HCT116 (cell line): ENCODE measurements around the gene NAT16. TPM values are rescaled to one million over a fixed set of nuclear protein-coding genes. Genes with fewer than 3 reads are reported as not detected.
"Not testable (repeated sequence)": the region's sequence is repeated elsewhere in the genome, so short reads cannot be mapped to it uniquely, and the experiment has no call there.

ENCODE experiments used
- ATAC-seq: fragments of 200-7000 bp; cut with Tn5 transposase; 2 replicates; pipeline ENCODE4 v1.9.1; 2020; ENCODE audit warnings: mild to moderate bottlenecking, moderate library complexity
- BruUV-seq: library from RNA; stranded (reverse); fragments of 400-500 nt; replicated peaks from 2 replicates; lab custom pipeline; 2021; lab: Mats Ljungman, UMichigan
- CTCF ChIA-PET: fragments of 300-600 bp; sonication (Branson Sonifier 250); formaldehyde crosslinking; loops from one replicate; lab custom pipeline; 2021; ENCODE audit warnings: antibody characterized with exemption; lab: Charles Lee
- POLR2A ChIA-PET: fragments of 300-600, 350-600 bp; sonication (Branson Sonifier 250); formaldehyde crosslinking; loops from one replicate; lab custom pipeline; 2021; ENCODE audit warnings: antibody characterized with exemption; lab: Charles Lee
- RAD21 ChIA-PET, 2 experiments: fragments of 300-600 bp; sonication (Branson Sonifier 250); formaldehyde crosslinking; loops; one replicate each; lab custom pipeline; 2023; ENCODE audit warnings: low total read pairs in 2 of 2; ENCODE audit not compliant: uncharacterized antibody in 2 of 2, unreplicated experiment in 2 of 2, low non-redundant PET in 1 of 2; lab: Charles Lee
- DNase-seq: peaks from one replicate; pipeline ENCODE4 v3.0.0-alpha.2; 2010; ENCODE audit warnings: low read depth, low spot score
- H2AFZ ChIP-seq: fragments of 200-600 bp; shearing (Covaris generic), sonication (generic); 2 replicates; pipeline ENCODE4 v1.6.1; 2017; ENCODE audit warnings: low read depth, mixed run types, mixed read lengths, antibody characterized with exemption, low read length; ENCODE audit not compliant: poor library complexity, severe bottlenecking
- H3K27ac ChIP-seq: 2 replicates; pipeline ENCODE4 v1.5.1; 2012; ENCODE audit warnings: low read depth, low read length
- H3K27me3 ChIP-seq: fragments of 200-600 bp; sonication (generic); 2 replicates; pipeline ENCODE4 v1.6.1; 2016; ENCODE audit warnings: mixed run types, low read length, mixed read lengths; ENCODE audit not compliant: insufficient read depth
- H3K36me3 ChIP-seq, 2 experiments: fragments of 200-500 bp in 1 of 2; fragments of 200-600 bp in 1 of 2; sonication (Bioruptor generic) in 1 of 2; sonication (generic) in 1 of 2; 2 replicates each; pipeline versions ENCODE4 v1.5.1 to v1.6.1; 2014 to 2016; ENCODE audit warnings: low read length in 2 of 2, inconsistent platforms in 1 of 2, mixed read lengths in 1 of 2, mixed run types in 1 of 2; ENCODE audit not compliant: insufficient read depth in 2 of 2, control insufficient read depth in 1 of 2
- H3K4me1 ChIP-seq, 2 experiments: fragments of 200-600 bp in 1 of 2; sonication (generic) in 1 of 2; 2 replicates each; pipeline versions ENCODE4 v1.5.1 to v1.6.1; 2012 to 2017; ENCODE audit warnings: low read length in 2 of 2, inconsistent platforms in 1 of 2, mild to moderate bottlenecking in 1 of 2, mixed read lengths in 1 of 2, mixed run types in 1 of 2, moderate library complexity in 1 of 2; ENCODE audit not compliant: insufficient read depth in 2 of 2, control insufficient read depth in 1 of 2
- H3K4me2 ChIP-seq: fragments of 200-600 bp; sonication (generic); 2 replicates; pipeline ENCODE4 v1.6.1; 2017; ENCODE audit warnings: mixed run types, low read length, mixed read lengths
- H3K4me3 ChIP-seq, 2 experiments: fragments of 200-600 bp in 1 of 2; sonication (generic) in 1 of 2; replicated peaks in 1 of 2; 2 replicates each; pipeline ENCODE4 v1.5.1; 2011 to 2016; ENCODE audit warnings: low read length in 2 of 2, control low read depth in 1 of 2, low read depth in 1 of 2, mild to moderate bottlenecking in 1 of 2, mixed read lengths in 1 of 2, mixed run types in 1 of 2
- H3K79me2 ChIP-seq: fragments of 200-600 bp; sonication (generic); 2 replicates; pipeline ENCODE4 v1.6.1; 2017; ENCODE audit warnings: mild to moderate bottlenecking, mixed run types, low read length, moderate library complexity, mixed read lengths; ENCODE audit not compliant: insufficient read depth
- H3K9ac ChIP-seq: fragments of 200-600 bp; sonication (generic); 2 replicates; pipeline ENCODE4 v1.6.1; 2016; ENCODE audit warnings: low read length, mixed read lengths
- H3K9me2 ChIP-seq: fragments of 200-600 bp; sonication (generic), shearing (Covaris generic); 2 replicates; pipeline ENCODE4 v1.6.1; 2017; ENCODE audit warnings: mixed run types, mild to moderate bottlenecking, moderate library complexity; ENCODE audit not compliant: insufficient read depth
- H3K9me3 ChIP-seq, 2 experiments: fragments of 200-500 bp in 1 of 2; fragments of 200-600 bp in 1 of 2; sonication (Bioruptor generic) in 1 of 2; sonication (generic) in 1 of 2; 2 replicates each; pipeline ENCODE4 v1.6.1; 2014 to 2017; ENCODE audit warnings: low read length in 2 of 2, mixed read lengths in 2 of 2, inconsistent platforms in 1 of 2, low read depth in 1 of 2, mild to moderate bottlenecking in 1 of 2, mixed run types in 1 of 2, moderate library complexity in 1 of 2; ENCODE audit not compliant: control insufficient read depth in 1 of 2, insufficient read depth in 1 of 2
- H4K20me1 ChIP-seq: fragments of 200-600 bp; sonication (generic), shearing (Covaris generic); 2 replicates; pipeline ENCODE4 v1.6.1; 2017; ENCODE audit warnings: mixed run types, mild to moderate bottlenecking, moderate library complexity; ENCODE audit not compliant: insufficient read depth
- FOSL1 ChIP-seq: IDR thresholded peaks from 2 replicates; pipeline ENCODE4 v1.6.1; 2012; ENCODE audit warnings: low read depth
- JUND ChIP-seq: IDR thresholded peaks from 2 replicates; pipeline ENCODE4 v1.6.1; 2012
- MAX ChIP-seq: IDR thresholded peaks from 2 replicates; pipeline ENCODE4 v1.6.1; 2012
- POLR2AphosphoS5 ChIP-seq: IDR thresholded peaks from 2 replicates; pipeline ENCODE4 v1.6.1; 2011; ENCODE audit warnings: mild to moderate bottlenecking, low read depth, low read length, moderate library complexity
- TCF7L2 ChIP-seq: IDR thresholded peaks from 2 replicates; pipeline ENCODE4 v1.7.0; 2011; ENCODE audit warnings: borderline replicate concordance, inconsistent platforms; ENCODE audit not compliant: insufficient read depth, insufficient read length; ENCODE audit errors: extremely low read depth
- intact Hi-C: fragments of 100-400 bp; cut with micrococcal nuclease; formaldehyde crosslinking; loops from 2 replicates; pipeline ENCODE4 v1.10.0; 2022
- microRNA-seq: library from miRNA; unstranded; fragments of <30 nt; microRNA quantifications from one replicate; pipeline ENCODE4, GENCODE V29; 2016; ENCODE audit warnings: borderline number of aligned reads
- total RNA-seq: library from RNA; stranded (reverse); gene quantifications from one replicate; pipeline ENCODE4 v1.2.1, GENCODE V29; 2021; ENCODE audit not compliant: unreplicated experiment

Gene NAT16
- total RNA-seq, 1 experiment from 2014 or later = 2.0 TPM

GRCh38 chr7:101121991-101122932 is 57.8 kb downstream of the NAT16 start (continued):
- TF ChIP-seq TCF7L2 (peak; percentile 18), MAX (no peak), JUND (no peak), POLR2AphosphoS5 (peak; percentile 80), FOSL1 (no peak)

- H3K36me3 ChIP-seq, intact Hi-C loops, ATAC-seq, DNase-seq, RAD21 ChIA-PET, H3K9me3 ChIP-seq, H3K9me2 ChIP-seq, H3K79me2 ChIP-seq, H2AFZ ChIP-seq, H3K27me3 ChIP-seq, H4K20me1 ChIP-seq: not testable (repeated sequence)
- Histone ChIP-seq H3K4me1 (peaks cover 66 to 99% of the 10 kb centered on the region in 2 experiments), H3K9ac (peak overlapping the region; percentile 73), H3K4me2 (peak overlapping the region; percentile 81), H3K4me3 (peak overlapping the region; percentile 46 to 56), H3K27ac (peak overlapping the region; percentile 75)
- CTCF ChIA-PET = interaction anchor here (1.3 to 2.2 kb wide), 2 partner anchors 22 to 27 kb away, joined by 3 to 13 read pairs; no protein-coding TSS in a partner anchor
- BruUV-seq = TSS peak; percentile 94
- POLR2A ChIA-PET = interaction anchor here (0.6 to 2.8 kb wide), 6 partner anchors 9 to 642 kb away, joined by 3 to 8 read pairs (median 3); partner anchors contain the start of gene SLC12A9
These were observed 58.5 kb downstream of the NAT16 start for GRCh38 chr7:101121631-101121990.

Small RNA genes within 50 kb of the gene (microRNA-seq; reads per million reads assigned to microRNA genes)
- gene MIR4653 = 5.2 reads per million, percentile 11 among the genes with 10 or more reads in this experiment

Other genes starting within 250 kb of the NAT16 start
- gene MUC3A, start 230.8 kb downstream of the NAT16 start, total RNA-seq = 30.8 TPM
- gene MUC12, start 210.7 kb downstream of the NAT16 start, total RNA-seq = 0.64 TPM
- not detected for gene MUC17, start 160.2 kb downstream of the NAT16 start, total RNA-seq
- 25.9 TPM for gene TRIM56, start 94.8 kb downstream of the NAT16 start, total RNA-seq
- gene SERPINE1, start 53.2 kb downstream of the NAT16 start, total RNA-seq = 12.8 TPM
- 130 TPM for gene AP1S1, start 25.8 kb downstream of the NAT16 start, total RNA-seq
- gene VGF, start 14.7 kb downstream of the NAT16 start, total RNA-seq = 43.2 TPM
- not detected for gene MOGAT3, start 20.7 kb upstream of the NAT16 start, total RNA-seq
- gene PLOD3, start 37.3 kb upstream of the NAT16 start, total RNA-seq = 83.7 TPM
- 69.4 TPM for gene ZNHIT1, start 37.9 kb upstream of the NAT16 start, total RNA-seq
- 16.9 TPM for gene CLDN15, start 57.5 kb upstream of the NAT16 start, total RNA-seq
- 114 TPM for gene FIS1, start 64.8 kb upstream of the NAT16 start, total RNA-seq
- 27.2 TPM for gene IFT22, start 141.5 kb upstream of the NAT16 start, total RNA-seq
- gene COL26A1, start 182.6 kb upstream of the NAT16 start, total RNA-seq = 0.27 TPM